GM18858 (cell line): ENCODE measurements around the gene COL4A5.
A peak's percentile ranks its signal among the peaks of the same experiment; 100 is the strongest.

Experiments
- ATAC-seq: cut with Tn5 transposase; IDR thresholded peaks from one replicate; pipeline ENCODE4 v1.9.1; 2021; ENCODE audit not compliant: unreplicated experiment

Gene COL4A5

DNA sequence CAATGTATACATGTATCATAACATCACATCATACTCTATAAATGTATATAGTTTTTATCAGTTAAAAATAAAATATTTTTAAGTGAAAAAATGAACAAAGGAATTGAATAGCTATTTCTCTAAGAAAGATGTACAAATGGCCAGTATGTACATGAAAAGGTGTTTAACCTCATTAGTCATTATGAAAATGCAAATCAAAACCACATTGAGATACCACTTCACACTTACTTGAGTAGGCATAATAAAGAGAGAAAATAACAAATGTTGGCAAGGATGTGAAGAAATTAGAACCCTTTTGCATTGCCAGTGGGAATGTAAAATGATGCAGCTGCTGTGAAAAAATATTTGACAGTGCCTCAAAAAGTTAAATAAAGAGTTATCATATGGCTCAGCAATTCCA, 201.2 kb downstream of the COL4A5 start:
- ATAC-seq, result no peak

DNA sequence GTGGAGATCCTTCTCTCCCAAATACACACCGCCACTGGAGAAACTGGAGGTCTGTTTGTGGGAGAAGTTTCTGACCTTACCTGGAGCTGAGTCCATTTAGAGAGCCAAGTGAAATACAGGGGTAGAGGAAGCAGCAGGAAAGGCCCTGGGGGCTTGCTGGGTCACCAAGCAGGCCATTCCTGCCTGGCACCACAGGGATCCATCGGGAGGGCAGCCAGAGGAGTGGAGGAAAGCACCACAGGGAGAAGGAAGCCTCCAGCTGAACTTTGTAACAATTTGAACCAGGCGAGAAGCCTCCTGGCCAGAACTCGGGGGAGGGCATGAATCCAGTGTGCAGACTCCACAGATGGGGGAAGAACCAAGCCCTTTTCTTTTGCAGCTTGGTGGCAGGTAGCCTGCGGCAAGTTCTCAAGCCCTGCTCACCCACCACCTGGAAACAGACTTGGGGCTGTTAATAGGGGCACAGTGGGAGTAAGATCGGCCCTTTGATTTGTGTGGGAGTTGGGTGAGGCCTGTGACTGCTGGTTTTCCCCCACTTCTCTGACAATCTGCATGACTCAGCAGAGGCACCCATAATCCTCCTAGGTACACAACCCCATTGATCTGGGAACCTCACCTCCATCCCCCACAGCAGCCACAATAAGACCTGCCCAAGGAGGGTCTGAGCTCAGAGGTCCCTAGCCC, 202.1 kb downstream of the COL4A5 start:
- no peak for ATAC-seq

DNA sequence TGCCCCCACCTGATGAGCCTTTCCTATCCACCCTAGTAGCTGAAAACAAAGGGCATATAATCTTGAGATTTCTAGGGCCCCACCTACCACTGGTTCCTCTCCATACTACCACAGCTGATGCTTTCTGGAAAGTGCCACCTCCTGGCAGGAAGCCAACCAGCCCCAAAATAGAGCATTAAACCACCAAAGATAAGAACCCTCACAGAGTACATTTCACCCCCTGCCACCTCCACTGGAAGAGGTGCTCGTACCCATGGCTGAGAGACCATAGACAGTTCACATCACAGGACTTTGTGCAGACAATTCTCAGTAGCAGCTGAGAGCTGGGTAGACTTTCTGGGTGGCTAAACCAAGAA, 202.6 kb downstream of the COL4A5 start:
- ATAC-seq, result no peak

DNA sequence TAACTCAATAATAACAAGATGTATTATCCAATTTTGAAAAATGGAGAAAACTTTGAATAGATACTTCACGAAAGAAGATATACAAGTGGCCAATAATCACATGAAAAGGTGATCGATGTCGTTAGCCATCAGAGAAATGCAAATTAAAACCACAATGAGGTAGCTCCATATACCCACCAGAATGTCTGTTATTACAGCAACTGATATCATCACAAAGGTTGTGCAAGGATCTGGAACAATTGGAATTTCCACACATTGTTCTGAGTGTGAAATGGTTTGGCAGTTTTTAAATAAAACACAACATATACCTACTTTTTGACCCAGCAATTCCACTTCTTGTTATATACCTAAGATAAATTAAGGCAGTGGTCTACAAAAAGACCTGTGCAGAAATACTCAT, 225.1 kb downstream of the COL4A5 start:
- no peak for ATAC-seq

DNA sequence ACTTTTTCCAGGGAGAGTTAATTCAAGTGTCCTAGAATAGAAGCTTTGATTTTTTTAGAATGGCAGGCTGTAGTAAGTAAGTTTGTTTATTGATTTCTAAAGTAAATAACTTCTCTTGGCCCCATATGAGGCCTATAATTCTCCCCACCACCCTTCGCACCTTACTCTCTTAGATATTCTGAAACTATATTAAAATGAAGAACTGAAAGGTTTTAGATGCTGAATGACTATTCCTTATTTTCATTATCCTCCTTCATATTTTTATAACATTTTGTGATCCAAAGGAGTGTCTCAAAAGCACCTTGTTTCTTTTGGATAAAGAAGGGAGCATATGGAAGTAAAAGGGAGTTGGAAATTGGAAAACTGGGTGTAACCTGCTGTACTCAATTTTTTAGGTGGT, 226.5 kb downstream of the COL4A5 start:
- ATAC-seq, result no peak

DNA sequence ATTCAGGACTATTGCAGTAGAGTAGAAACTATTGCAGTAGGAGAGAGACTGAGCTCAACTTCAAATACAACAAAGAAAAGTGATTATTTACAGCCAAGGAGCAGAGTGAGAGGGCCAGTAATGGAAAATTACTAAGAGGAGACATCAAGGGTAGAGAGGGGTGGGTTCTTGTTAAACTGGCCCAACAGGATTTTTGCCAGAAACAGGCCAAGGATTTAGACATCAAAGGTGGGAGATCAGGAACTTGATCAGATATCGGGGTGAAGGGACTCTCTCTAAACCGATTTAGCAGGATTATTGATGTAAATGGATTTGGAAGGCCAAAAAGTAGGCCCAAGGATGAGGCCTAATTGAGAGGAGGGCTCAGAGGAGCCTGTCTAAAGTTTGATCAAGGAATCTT, 231.9 kb downstream of the COL4A5 start:
- ATAC-seq, result no peak

DNA sequence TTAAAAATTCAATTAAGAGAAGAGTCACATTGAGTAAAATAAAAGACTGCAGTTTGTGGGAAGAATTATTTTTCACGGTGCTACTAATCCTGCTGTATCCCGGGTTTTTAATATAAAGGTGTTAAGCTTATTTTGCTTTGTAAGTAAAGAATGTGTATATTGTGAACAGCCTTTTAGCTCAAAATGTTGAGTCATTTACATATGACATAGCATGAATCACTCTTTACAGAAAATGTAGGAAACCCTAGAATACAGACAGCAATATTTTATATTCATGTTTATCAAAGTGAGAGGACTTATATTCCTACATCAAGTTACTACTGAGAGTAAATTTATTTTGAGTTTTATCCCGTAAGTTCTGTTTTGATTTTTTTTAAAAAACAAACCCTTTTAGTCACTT, 257.1 kb downstream of the COL4A5 start:
- no peak for ATAC-seq

DNA sequence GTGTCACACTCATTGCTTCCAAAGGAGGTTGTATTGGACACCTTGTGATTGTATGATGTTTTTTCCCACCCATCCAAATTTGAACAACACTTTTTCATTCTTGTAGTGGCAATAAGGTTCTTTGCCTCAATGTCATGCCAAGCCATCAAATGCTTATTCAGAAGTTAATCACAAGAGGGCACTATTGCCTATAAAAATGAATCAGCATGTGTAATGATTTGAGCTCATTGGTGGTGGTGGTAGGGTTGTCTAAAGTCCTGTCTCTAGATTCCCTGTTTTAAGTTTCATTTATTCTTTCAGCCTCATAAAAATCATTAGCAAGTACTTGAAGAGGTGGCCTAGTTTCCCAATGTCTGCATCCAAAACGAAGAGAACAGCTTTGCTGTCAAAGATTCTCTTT, 259.7 kb downstream of the COL4A5 start:
- peak; percentile 66 for ATAC-seq

DNA sequence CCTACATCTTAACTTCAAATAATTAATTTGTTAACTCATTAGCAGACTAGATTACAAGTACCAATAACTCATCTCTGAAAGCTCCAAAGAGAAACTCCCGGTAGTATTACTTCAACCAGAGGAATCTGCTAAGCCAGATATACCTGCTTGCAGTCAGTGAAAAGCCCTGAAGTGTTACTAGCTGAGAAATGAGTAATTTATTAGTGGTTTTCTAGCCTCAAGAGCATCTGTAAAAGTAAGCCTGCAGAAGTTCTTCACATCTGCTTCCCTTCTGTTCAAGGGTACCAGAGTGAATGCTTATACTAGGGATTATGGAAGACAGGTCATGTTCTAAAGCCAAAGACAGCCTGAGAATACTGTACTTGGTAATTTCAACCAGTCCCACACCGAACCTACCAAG, 262.0 kb downstream of the COL4A5 start:
- no peak for ATAC-seq

DNA sequence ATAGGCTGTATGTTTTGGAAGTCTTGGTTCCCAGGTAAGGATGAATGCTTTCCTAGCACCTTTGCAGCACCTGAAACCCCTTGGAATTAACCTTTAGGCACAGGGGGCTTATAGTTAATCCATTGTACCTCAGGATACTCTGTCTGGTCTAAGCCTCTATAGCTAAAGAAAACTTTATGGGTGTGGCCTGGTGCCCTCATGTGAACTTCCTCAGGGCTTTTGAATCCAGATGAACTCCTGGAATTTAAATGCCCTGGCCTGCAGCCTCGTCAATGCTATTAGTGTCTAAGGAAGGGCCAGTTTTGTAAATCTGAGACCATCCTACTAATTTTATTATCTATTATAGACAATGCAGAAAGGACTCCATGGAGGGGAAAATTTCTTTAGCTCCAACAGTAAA, 262.9 kb downstream of the COL4A5 start:
- ATAC-seq, result no peak

DNA sequence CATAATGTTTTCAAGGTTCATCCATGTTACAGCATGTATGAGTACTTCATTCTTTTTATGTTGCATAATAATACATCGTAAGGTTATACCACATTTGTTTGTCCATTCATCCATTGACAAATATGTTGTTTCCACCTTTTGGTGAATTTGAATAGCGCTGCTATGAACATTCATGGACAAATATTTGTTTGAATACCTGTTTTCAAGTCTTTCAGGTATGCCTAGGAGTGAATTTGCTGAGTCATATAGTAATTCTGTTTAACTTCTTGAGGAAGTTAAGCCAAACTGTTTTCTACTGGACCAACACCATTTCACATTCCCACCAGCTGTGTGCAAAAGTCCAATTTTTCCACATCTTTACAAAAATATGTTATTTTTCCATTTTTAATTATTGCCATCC, 265.2 kb downstream of the COL4A5 start:
- no peak for ATAC-seq

DNA sequence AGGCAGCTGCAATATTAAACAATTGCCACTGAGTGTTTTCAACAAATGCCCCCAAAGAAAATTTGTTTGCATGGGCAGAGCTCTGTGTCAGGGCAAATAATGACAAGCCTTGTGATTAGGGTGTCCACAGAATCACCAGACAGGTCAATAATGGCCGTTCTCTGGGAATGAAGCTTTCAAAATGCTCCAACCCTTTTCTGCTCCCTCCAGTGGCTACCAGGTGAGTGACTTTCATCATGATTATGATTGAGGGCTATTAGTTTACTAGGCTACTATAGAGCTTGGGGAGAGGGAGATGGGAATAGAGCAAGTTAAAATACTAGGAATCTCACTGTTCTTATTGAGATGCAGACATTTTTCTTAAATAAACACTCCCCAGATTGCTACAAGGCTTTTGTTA, 273.2 kb downstream of the COL4A5 start:
- ATAC-seq, result no peak

DNA sequence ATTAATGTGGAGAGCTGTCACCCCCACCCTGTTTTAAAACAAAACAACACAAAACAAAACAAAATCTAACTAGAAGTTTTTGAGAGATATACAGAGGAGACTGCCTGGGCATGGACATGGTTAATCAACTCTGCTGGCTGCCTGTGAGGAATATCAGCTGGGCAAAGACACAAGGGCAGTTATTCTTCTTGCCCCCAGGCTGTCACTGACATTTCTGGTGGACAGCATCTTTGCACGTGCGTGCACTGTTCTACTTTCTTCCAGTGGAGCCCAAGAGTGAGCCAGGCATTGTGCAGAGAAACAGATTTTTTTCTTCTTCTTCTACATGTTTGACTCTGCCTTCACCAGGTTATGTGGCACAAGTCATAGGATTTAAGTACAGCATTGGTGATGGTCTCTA, 282.9 kb downstream of the COL4A5 start:
- no peak for ATAC-seq

DNA sequence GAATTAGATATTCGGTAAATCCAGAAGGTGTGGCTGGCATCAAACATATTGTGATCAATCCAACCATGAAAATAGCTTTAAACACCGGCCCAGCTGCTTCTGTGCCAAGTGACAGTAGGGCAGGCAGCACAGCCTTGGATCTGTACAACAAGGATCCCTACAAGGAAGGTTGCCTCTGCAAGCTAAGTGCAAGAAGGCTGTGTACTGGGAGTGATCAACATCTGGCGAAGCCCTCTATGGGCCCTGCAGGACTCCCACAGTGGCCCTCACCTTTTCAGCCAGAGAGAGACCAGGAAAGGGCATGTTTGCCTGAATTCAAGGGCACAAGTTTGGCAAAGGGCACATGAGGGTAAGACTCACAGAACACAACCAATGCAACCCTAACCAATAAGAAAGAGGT, 287.1 kb downstream of the COL4A5 start:
- ATAC-seq, result no peak

DNA sequence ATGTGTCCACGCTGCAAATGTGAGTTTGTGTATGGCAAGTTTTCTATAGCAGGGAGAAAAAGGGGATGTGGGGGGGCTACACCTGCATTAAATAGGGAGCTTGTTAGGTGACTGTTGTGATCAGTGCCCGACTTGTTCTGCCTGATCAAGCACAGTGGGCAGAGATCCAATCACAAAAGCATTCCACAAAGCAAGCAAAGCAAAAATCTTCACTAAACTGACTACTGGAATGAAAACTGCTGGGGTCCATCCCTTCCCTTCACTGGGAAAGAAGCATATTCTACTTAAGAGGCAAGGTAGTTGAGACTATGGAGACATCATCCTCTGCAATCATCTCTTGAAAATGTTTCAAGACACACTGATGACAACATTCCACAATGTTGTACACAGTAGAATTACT, 291.5 kb downstream of the COL4A5 start:
- no peak for ATAC-seq

DNA sequence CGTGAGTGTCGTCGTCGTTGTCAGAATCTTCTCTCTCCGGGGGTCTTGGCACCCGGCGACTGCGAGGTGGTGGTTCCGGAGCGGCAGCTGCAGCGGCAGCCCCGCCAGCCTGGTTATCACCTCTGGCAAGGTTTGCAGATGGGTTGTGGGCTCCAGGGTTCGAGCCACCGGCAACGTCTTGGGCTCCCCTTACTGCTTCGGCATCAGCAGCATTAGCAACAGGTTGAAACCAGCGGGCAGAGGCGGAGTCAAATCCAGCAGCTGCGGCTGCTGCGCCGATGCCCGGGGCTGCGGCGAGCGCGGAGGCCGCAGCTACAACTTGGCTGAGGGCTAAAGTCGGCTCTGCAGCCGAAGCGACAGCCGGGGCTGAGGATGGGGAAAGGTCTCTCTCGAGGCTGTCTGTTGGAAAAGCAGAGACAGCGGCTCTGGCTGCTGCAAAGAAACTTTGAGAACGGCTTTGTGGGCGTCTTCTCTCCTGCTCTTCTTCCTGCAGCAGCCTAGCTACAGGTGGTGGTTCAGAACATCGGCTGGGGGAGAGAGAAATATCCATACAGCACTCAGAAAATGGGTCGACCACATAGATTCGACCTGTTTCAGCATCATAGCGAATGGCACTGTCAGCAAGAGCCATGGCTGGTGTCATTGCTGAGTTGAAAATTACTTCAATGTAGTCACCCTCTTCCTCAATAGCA, 293.1 kb downstream of the COL4A5 start:
- ATAC-seq, result no peak

DNA sequence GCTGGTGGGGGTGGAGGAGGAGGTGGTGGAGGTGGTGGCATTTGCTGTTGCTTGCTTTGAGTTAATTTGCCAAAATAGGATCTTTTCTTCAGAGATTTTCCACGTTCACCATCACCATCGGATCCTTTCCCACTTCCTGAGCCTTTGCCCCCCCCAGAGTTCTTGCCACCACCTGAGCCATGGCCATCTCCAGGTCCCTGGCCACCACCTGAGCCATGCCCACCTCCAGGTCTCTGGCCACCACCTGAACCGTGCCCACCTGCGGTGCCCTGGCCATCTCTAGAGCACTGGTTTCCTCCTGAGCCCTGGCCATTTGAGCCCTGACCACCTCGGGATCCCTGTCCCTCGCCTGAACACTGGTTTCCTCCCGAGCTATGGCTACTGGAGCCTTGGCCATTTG, 294.8 kb downstream of the COL4A5 start:
- ATAC-seq, result no peak

DNA sequence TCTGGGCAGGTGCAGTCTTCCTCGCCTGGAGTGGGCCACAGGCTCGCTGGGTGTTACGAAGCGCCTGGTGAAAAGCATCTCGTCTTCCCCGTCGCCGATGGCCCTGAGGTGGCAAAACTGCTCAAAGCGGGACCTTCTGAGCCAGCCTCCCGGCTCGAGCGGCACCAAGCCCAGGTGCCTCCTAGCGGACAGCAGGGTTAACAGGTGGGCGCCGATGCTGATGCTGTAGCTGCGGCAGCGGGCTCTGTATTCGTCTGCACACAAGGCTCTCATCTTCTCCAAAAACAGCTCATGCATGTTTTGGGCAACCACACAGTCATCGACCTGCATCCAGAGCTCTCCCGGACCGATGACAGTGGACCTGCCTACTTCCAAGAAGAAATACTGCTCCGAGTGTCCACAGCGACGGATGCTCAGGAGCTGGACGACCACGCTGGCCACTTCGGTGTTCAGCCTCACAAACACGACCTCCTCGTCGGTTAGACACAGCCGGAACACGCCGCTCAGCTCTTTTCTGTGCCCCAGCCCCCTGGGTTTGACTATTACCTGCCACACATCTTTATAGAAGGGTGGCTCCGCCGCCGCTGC, 295.5 kb downstream of the COL4A5 start:
- no peak for ATAC-seq

DNA sequence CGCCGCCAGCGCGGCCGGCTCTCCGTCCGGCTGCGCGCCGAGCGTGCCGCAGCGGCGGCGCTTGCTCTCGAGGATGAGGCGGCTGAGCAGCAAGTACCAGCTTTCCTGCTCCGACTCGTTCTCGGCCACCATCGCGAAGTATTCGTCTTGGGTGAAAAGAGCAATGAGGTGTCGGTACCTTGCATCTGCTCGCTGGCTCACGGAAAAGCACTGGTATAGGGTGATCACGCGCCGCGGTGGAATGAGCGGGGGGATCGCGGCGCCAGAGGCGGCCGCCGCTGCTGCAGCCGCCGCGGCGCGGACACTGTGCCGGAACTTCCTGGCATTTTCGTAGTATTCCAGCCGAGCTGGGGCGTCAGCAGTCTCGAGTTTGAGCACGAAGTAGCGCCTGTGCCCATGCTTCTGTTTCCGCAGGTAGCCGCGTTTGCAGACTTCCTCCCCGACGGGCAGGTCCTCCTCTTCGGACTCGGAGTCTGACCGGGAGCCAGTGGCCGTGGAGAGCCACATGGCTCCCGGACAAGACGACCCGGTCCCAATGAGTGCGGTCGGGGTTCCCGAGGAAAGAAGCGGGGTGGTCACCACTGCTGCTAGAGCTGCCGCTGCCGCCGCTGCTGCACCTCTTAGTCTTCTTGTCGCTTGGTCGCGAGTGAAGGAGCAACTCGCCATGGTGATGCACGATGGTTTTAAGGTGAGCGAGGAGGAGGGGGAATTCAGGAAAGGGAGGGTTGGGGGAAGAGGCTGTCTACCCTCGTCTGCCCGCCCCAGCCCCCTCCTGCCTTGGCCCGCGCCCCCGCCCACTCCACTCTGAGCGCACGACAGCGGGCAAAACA, 296.3 kb downstream of the COL4A5 start:
- ATAC-seq, result no peak

DNA sequence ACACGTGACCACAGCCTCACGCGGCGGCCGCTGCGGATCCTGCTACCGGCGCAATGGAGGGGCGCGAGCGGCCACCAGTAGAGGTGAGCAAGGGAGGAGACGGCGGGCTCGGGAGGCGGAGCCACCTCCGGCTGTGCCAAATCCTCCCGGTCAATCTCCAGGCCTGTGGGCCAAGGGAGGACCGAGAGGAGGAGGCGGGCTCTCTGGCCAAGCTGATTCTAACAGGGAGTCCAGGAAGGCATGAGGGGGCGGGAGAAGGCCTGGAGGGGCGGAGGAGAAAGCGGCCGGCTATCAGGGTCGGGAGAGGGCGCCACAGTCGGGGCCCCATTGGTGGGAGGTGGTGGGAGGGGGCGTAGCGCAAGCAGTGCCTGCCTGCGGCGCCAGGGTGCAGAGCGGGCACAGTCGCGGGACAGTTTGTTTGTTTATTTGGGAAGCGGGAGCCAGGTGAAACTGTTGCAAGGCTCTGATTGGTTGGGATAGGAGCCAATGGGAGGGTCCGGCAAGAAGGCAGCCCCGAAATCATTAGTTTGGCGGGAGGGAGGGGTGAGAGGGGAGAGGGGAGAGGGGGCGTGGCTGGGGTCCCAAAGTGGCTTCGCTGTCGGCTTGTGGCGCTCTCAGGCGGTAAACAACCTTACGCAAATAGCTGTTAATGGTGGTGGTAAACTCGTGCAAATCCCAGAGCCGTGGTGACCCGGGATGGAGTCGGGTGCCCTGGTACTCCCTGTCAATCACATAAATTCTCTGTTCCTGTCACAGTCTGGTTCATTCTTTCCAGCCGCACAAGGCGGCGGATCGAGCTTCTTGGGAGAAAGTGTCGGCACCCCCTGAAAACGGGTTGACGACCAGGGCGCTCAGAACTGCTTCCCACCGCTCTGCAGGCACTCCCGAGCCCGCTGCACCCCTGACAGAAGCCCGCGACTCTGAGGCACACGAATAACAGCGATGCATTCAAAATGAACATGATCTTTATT, 297.2 kb downstream of the COL4A5 start, which contains the start of gene IRS4:
Gene IRS4, minus strand, starts transcription at position 55 of the 971 bp plus-strand sequence.
- no peak for ATAC-seq

DNA sequence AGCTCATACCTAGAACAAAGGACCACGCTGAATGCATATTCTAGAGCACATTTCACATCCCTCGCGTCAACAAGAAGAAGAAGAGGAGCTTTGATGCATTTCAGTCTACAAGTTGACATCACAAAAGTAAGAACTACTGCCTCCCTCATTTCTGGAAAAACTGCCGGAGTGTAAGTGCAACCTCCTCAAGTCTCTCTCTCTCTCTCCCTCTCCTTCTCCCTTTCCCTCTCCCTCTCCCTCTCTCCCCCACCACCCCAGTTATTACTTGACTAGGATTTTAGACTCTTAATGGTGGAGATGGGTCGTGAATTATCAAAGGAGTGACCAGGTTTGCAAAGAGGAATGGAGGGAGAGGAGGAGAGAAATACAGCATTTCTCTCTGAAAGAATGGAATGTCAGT, 298.1 kb downstream of the COL4A5 start:
- ATAC-seq, result no peak
